HG03097 (cell line): ENCODE measurements around the gene CACNA1B.
"Not testable (repeated sequence)": the region's sequence is repeated elsewhere in the genome, so short reads cannot be mapped to it uniquely, and the experiment has no call there.

Source experiments
- ATAC-seq: cut with Tn5 transposase; IDR thresholded peaks from one replicate; pipeline ENCODE4 v1.9.1; 2021; ENCODE audit not compliant: unreplicated experiment, low FRiP score

CACNA1B gene

GRCh38 chr9:137877506-137878122, at the start of gene CACNA1B:
CACNA1B (plus strand) TSS chr9:137877782; CDS start chr9:137877934, 152 bp downstream.
- ATAC-seq: not testable (repeated sequence)

GRCh38 chr9:137827908-137828526, 49.6 kb upstream of the CACNA1B start:
- ATAC-seq: no peak

GRCh38 chr9:137828527-137829259, 48.9 kb upstream of the CACNA1B start:
- ATAC-seq: no peak

GRCh38 chr9:137829260-137829996, 48.2 kb upstream of the CACNA1B start:
- ATAC-seq: no peak

GRCh38 chr9:137832191-137832700, 45.3 kb upstream of the CACNA1B start:
- ATAC-seq: no peak

GRCh38 chr9:137832830-137833590, 44.6 kb upstream of the CACNA1B start:
- no peak for ATAC-seq

GRCh38 chr9:137833721-137834613, 43.6 kb upstream of the CACNA1B start:
- ATAC-seq: no peak

GRCh38 chr9:137834846-137835546, 42.6 kb upstream of the CACNA1B start:
- no peak for ATAC-seq

GRCh38 chr9:137836151-137836830, 41.3 kb upstream of the CACNA1B start:
- ATAC-seq: no peak

- no peak for ATAC-seq
Measured at GRCh38 chr9:137836831-137837241, 40.7 kb upstream of the CACNA1B start.

- ATAC-seq: no peak
Measured at GRCh38 chr9:137837345-137838278, 40.0 kb upstream of the CACNA1B start.

- ATAC-seq: no peak
Measured at GRCh38 chr9:137838576-137838975, 39.0 kb upstream of the CACNA1B start.

- no peak for ATAC-seq
Measured at GRCh38 chr9:137843355-137843754, 34.2 kb upstream of the CACNA1B start.

- ATAC-seq: no peak
Measured at GRCh38 chr9:137851516-137852267, 25.9 kb upstream of the CACNA1B start.

- no peak for ATAC-seq
Measured at GRCh38 chr9:137853392-137853995, 24.1 kb upstream of the CACNA1B start.

GRCh38 chr9:137860361-137860760, 17.2 kb upstream of the CACNA1B start:
- no peak for ATAC-seq
